ENCODE results near the gene DHX30. TPM values are rescaled to one million over a fixed set of nuclear protein-coding genes. Genes with fewer than 3 reads are reported as not detected.

Gene DHX30
- total and polyA plus RNA-seq, 10 donors: 31.9 to 73.5 (median 57.3) TPM

- WGBS, 5 donors: 86 to 96% (median 90%) methylated on average over 4 of the region's 4 CpGs
- no peaks in the 10 kb centered on the region for H3K27me3 ChIP-seq (replicated peaks in 1 of 7)
- H3K27ac ChIP-seq: no peak overlapping the region
- peaks cover 0 to 74% (median 17%) of the 10 kb centered on the region in 6 donors for H3K36me3 ChIP-seq
- peaks cover 0 to 4% (median 0%) of the 10 kb centered on the region in 8 donors for H3K9me3 ChIP-seq
- DNase-seq: no peak
- H3K4me3 ChIP-seq: no peak overlapping the region
- TF ChIP-seq POLR2A (IDR thresholded peaks at IDR 0.05) (no peak), POLR2AphosphoS5 (IDR thresholded peaks at IDR 0.05) (no peak), CTCF (IDR thresholded peaks at IDR 0.05 in 8 of 11, conservative IDR thresholded peaks at IDR 0.05 in 3 of 11) (no peak)
- H3K4me1 ChIP-seq: peaks cover 0 to 15% (median 0%) of the 10 kb centered on the region in 6 donors
- intact Hi-C loops (cut with DNase I; ENCODE audit: low total_unique reads): no loop called here
Measured at GRCh38 chr3:47888986-47889757, 86.2 kb downstream of the DHX30 start.

DNA sequence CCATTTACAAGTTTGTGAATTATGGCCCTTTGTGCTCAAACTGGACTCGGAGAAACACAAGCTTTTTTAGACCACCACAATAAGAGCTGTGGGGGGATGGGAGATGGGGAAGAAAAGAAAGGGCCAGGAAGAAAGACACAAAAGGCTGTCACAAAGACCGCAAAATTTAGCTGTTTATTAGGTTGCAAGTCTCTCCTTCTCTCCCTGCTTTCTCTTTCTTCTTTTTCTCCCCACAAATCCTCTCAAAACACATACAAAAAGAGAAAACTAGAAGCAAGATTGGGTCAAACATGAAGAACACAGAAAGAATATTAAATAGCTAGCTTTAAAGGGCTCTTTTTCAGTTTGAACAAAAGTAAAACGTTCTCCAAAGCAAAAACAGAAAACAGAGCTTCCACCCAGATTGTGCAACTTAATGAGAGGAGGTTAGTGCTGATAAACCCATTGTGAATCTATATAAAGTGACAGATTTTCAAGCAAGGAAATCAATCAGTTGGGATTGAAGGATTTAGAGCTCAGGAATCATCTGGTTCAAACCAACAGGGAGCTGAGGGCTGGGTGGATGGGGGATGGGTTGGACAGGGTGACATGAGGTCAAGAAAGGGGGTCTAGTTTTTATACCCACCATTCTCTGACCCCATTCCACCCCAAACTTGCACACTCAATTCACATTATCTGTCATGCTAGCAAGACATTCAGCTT is 87.3 kb downstream of the DHX30 start:
- 69 to 84% (median 76%) methylated on average over 3 of the region's 3 CpGs for WGBS, 5 donors
- intact Hi-C loops (cut with DNase I; ENCODE audit: low total_unique reads): no loop called here
- Histone ChIP-seq H3K27me3 (replicated peaks in 1 of 7) (no peaks in the 10 kb centered on the region), H3K27ac (peak overlapping the region in 1 of 8 donors; percentile 38), H3K36me3 (peaks cover 0 to 74% (median 17%) of the 10 kb centered on the region in 6 donors), H3K9me3 (no peaks in the 10 kb centered on the region), H3K4me3 (no peak overlapping the region), H3K4me1 (peaks cover 0 to 8% (median 0%) of the 10 kb centered on the region in 6 donors)
- TF ChIP-seq POLR2AphosphoS5 (IDR thresholded peaks at IDR 0.05) (no peak), POLR2A (IDR thresholded peaks at IDR 0.05) (no peak), CTCF (IDR thresholded peaks at IDR 0.05 in 8 of 11, conservative IDR thresholded peaks at IDR 0.05 in 3 of 11) (no peak)
- no peak for DNase-seq

DNA sequence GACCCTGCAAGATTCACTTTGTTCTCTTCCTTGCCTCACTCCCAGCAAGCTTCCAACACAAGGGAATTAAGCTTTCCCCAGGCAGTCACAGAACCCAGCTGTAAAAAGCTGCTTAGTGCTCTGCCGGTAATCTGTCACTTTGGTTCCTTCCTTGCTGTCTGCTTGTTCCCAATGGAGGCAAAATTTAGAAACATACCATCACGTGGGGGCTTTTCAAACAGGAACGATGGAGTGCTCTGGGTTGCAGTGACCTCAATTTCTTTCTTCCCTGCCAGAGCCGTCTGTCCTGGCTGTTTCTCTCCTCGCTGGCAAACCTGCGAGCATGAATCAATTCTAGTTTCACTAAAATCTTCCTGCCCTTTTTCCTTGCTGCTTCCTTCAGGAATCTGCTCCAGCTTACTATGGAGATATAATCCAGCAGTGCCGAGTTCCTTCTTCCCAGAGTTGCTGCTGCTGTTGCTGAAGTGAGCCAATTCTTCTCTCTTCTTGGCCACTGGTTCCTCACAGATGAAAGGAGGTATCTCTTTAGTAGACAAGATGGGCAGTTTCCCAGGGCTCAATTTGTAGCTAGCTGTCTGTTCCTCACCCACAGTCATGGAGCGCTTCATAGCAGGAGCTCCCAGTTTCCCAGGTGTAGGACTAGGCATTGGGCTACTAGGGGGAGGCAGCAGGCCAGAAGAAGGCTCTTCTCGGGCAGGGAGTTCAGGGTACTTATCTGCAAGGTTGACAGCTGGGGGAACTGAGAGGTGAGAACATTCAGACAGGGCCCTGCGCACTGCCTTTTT is 88.1 kb downstream of the DHX30 start:
- Histone ChIP-seq H3K9me3 (no peaks in the 10 kb centered on the region), H3K4me3 (no peak overlapping the region), H3K4me1 (peaks cover 0 to 8% (median 0%) of the 10 kb centered on the region in 6 donors), H3K36me3 (peaks cover 0 to 79% (median 17%) of the 10 kb centered on the region in 6 donors), H3K27me3 (replicated peaks in 1 of 7) (no peaks in the 10 kb centered on the region), H3K27ac (peak overlapping the region in 1 of 8 donors; percentile 38)
- intact Hi-C loops (cut with DNase I; ENCODE audit: low total_unique reads): no loop called here
- WGBS, 5 donors: 66 to 81% (median 78%) methylated on average over 10 of the region's 10 CpGs
- no peak for TF ChIP-seq POLR2A (IDR thresholded peaks at IDR 0.05)
- TF ChIP-seq POLR2AphosphoS5 (IDR thresholded peaks at IDR 0.05): no peak
- no peak for DNase-seq

DNA sequence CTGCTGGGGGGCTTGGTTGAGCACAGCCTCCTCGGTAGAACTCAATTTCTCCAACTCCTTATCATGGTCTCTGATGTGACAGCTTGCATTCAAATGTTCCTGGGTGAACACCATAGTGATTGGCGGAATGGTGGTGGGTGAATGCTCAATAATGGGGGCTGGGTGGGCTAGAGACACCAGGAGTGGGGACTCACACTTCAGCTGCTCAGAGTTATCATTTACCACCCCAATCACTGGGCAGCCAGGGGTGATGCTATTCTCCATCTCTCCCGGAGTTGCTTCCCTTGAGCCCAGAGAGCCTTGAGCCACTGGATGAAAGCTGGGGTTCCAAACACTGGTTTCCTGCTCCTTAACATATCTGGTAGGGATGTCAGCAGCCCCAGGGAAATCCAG is 88.7 kb downstream of the DHX30 start:
- intact Hi-C loops (cut with DNase I; ENCODE audit: low total_unique reads): no loop called here

More for the DNA sequence above, 88.7 kb downstream of the DHX30 start:
- Histone ChIP-seq H3K27ac (peak overlapping the region in 1 of 8 donors; percentile 38), H3K4me1 (peaks cover 0 to 8% (median 0%) of the 10 kb centered on the region in 6 donors), H3K36me3 (peaks cover 0 to 85% (median 17%) of the 10 kb centered on the region in 6 donors), H3K4me3 (no peak overlapping the region), H3K27me3 (replicated peaks in 1 of 7) (no peaks in the 10 kb centered on the region), H3K9me3 (no peaks in the 10 kb centered on the region)
- WGBS, 5 donors: 91 to 95% (median 92%) methylated on average over 3 of the region's 3 CpGs
- TF ChIP-seq POLR2AphosphoS5 (IDR thresholded peaks at IDR 0.05) (no peak), POLR2A (IDR thresholded peaks at IDR 0.05) (no peak), CTCF (IDR thresholded peaks at IDR 0.05 in 8 of 11, conservative IDR thresholded peaks at IDR 0.05 in 3 of 11) (no peak)
- DNase-seq: no peak

Measured in spleen (tissue), 11 donors.